GM12874 (cell line): Measurements from ENCODE around the gene SLC35D3.

Experiments
- CTCF ChIP-seq: IDR thresholded peaks from 2 replicates; pipeline ENCODE4 v1.5.1; 2011; ENCODE audit warnings: low read depth, mild to moderate bottlenecking, control low read depth, low read length, moderate library complexity; ENCODE audit not compliant: insufficient read depth

SLC35D3 gene

GRCh38 chr6:136890194-136890839 is 31.8 kb upstream of the SLC35D3 start:
- TF ChIP-seq CTCF, result no peak

GRCh38 chr6:136890986-136891385 is 31.1 kb upstream of the SLC35D3 start:
- no peak for TF ChIP-seq CTCF

- TF ChIP-seq CTCF, result no peak
Measured at GRCh38 chr6:136893187-136893586, 28.9 kb upstream of the SLC35D3 start.

- no peak for TF ChIP-seq CTCF
Measured at GRCh38 chr6:136895901-136896300, 26.2 kb upstream of the SLC35D3 start.

GRCh38 chr6:136897071-136897470 is 25.0 kb upstream of the SLC35D3 start:
- no peak for TF ChIP-seq CTCF

GRCh38 chr6:136901212-136901784 is 20.8 kb upstream of the SLC35D3 start:
- no peak for TF ChIP-seq CTCF

- no peak for TF ChIP-seq CTCF
Measured at GRCh38 chr6:136914947-136915346, 7.2 kb upstream of the SLC35D3 start.
